GM10266 (cell line): Measurements from ENCODE around the gene FDX2.

Source experiments
- DNase-seq: peaks from one replicate; pipeline ENCODE4 v3.0.0; 2012; ENCODE audit errors: extremely low spot score
- CTCF ChIP-seq: IDR thresholded peaks from 2 replicates; pipeline ENCODE4 v1.5.1; 2012; ENCODE audit warnings: mild to moderate bottlenecking, low read depth; ENCODE audit not compliant: control insufficient read depth, insufficient read depth; ENCODE audit errors: missing control alignments

Gene FDX2

DNA sequence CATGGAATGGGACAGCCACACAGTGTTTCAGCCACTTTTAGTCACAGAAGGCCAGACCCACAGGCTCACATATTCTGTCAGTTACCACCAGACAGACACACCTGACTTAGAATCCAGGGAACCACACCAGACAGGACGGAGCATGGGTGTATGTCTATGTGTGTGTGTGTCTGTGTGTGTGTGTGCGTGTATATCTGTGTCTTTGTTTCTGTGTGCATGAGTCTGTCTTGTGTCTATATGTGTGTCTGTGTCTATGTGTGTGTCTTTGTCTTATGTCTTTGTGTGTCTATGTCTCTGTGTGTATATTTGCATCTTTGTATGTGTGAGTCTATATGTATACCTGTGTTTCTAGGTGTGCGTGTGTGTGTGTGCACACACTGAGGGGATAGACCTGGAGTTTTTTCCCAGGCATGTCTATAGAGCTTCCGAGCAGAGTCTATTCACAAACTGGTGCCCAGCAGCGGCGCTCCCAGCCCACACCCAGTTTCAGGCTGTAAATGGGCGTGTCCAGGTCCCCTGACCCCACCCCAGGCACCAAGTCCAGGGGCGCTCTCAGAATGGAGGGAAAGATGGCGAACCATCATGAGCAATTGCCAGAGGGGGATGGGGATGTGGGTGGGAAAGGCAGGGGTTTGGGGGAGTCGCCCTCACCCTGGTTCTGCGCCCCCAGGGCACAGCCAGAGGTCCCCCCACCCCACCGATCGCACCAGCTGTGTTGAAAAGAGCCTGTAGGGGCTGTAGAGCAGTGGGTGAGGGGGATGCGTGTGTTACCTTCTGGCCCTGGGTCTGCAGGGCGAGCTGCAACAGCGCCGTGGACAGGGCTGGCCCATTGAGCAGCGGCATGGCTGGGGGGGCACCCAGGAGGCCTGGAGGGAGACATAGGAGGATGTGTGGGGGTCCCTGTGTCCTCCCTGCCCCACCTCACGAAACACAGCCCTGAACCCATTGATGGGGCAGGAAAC lies 6.3 kb upstream of the FDX2 start:
- no peak for DNase-seq
- TF ChIP-seq CTCF, result no peak

DNA sequence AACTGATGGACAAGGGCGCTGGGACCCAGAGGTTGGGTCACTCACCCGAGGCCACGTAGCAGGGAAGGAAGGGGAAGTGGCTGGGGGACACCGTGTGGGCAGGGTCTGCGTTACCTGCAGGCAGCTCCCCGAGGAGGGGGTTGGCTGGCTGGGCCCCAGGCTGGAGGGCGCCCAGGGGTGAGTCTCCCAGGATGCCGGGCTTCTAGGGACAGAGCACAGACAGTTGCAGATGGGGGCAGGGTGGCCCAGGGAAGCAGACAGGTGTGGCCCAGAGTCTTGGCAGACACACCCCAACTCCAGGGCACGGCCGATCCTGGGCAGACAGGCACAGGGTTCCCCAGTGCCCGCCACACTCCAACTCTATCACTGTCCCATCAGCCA lies 5.6 kb upstream of the FDX2 start:
- no peak for DNase-seq
- no peak for TF ChIP-seq CTCF

GRCh38 chr19:10320602-10321416 lies 5.0 kb upstream of the FDX2 start:
- no peak for DNase-seq
- TF ChIP-seq CTCF, result no peak

- no peak for DNase-seq
- TF ChIP-seq CTCF, result no peak
Observed at GRCh38 chr19:10318807-10319682, 3.2 kb upstream of the FDX2 start.

GRCh38 chr19:10317857-10318462 lies 2.1 kb upstream of the FDX2 start:
- DNase-seq, result no peak
- TF ChIP-seq CTCF, result no peak

GRCh38 chr19:10317045-10317856 lies 1.4 kb upstream of the FDX2 start:
- no peak for TF ChIP-seq CTCF
- no peak for DNase-seq
